ENCODE results near the gene CLEC4M.

DNA sequence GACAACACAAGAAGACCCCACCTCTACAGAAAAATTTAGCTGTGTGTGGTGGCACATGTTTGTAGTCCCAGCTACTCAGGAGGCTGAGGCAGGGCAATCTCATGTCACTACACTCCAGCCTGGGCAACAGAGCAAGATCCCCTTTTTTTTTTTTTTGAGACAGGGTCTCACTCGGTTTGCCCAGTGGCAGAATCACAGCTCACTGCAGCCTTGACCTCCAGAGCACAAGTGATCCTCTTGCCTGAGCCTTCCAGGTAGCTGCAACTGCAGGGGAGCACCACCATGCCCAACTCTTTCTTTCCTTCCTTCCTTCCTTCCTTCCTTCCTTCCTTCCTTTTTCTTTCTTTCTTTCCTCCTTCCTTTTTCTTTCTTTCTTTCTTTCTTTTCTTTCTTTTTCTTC is 26.9 kb upstream of the CLEC4M start:
- TF ChIP-seq POLR2A (IDR thresholded peaks at IDR 0.05) (no peak), EP300 (IDR thresholded peaks at IDR 0.05) (no peak)
